HepG2 (cell line): ENCODE measurements around the gene SCN9A. TPM values are rescaled to one million over a fixed set of nuclear protein-coding genes. Genes with fewer than 3 reads are reported as not detected.

Experiments
- ATAC-seq: fragments of 200-7000 bp; cut with Tn5 transposase; 3 replicates; pipeline ENCODE4 v1.9.1; 2020; ENCODE audit warnings: mild to moderate bottlenecking, moderate library complexity
- BruUV-seq: library from RNA; stranded (reverse); fragments of 400-500 nt; replicated peaks from 2 replicates; lab custom pipeline; 2021; lab: Mats Ljungman, UMichigan
- CTCF ChIA-PET: fragments of 300-600 bp; formaldehyde crosslinking; extraction: SDS; loops from one replicate; lab custom pipeline; 2021; ENCODE audit warnings: low total read pairs, inconsistent platforms, low intra/inter-chr PET ratio; lab: Yijun Ruan, JAX
- POLR2A ChIA-PET: fragments of 350-600 bp; sonication (Branson Sonifier 250); formaldehyde crosslinking; loops from one replicate; lab custom pipeline; 2020; ENCODE audit warnings: antibody characterized with exemption, inconsistent platforms; lab: Yijun Ruan, JAX
- DNase-seq: peaks from one replicate; pipeline ENCODE4 v3.0.0-alpha.2; 2015; ENCODE audit warnings: low spot score
- FAIRE-seq: peaks from 3 replicates; lab custom pipeline; 2011; peaks lifted over from hg19 to GRCh38; lab: Jason Lieb, UNC
- H2AFZ ChIP-seq: one replicate; pipeline ENCODE4 v1.6.1; 2011; ENCODE audit warnings: low read length, inconsistent platforms
- H3K27ac ChIP-seq: fragments of 300-600 bp; 3 replicates; pipeline ENCODE4 v1.8.0; 2011; ENCODE audit warnings: mixed run types, mild to moderate bottlenecking, mixed read lengths, low read length, inconsistent platforms; ENCODE audit not compliant: insufficient read depth; ENCODE audit errors: extremely low read length
- H3K27me3 ChIP-seq, 2 experiments: fragments of 200-600 bp in 1 of 2; 2 replicates in 1 of 2; 3 replicates in 1 of 2; pipeline versions ENCODE4 v1.6.0 to v1.8.0; 2011; ENCODE audit warnings: low read length in 2 of 2, mild to moderate bottlenecking in 2 of 2, moderate library complexity in 2 of 2, inconsistent platforms in 1 of 2; ENCODE audit not compliant: insufficient read depth in 2 of 2, control insufficient read depth in 1 of 2
- H3K36me3 ChIP-seq, 2 experiments: fragments of 200-600 bp in 1 of 2; replicated peaks in 1 of 2; 2 replicates in 1 of 2; 3 replicates in 1 of 2; pipeline versions ENCODE4 v1.5.1 to v1.8.0; 2011; ENCODE audit warnings: low read length in 2 of 2, inconsistent platforms in 1 of 2; ENCODE audit not compliant: insufficient read depth in 2 of 2, control insufficient read depth in 1 of 2
- H3K4me1 ChIP-seq: 2 replicates; pipeline ENCODE4 v1.5.1; 2012; ENCODE audit warnings: low read length, inconsistent platforms; ENCODE audit not compliant: insufficient read depth
- H3K4me2 ChIP-seq: 2 replicates; pipeline ENCODE4 v1.6.0; 2011; ENCODE audit warnings: low read depth, low read length, inconsistent platforms
- H3K4me3 ChIP-seq, 3 experiments: fragments of 200-600 bp in 1 of 3; sonication (generic), shearing (Covaris generic) in 1 of 3; replicated peaks in 1 of 3; 2 replicates each; pipeline ENCODE4 v1.5.1; 2011 to 2016; ENCODE audit warnings: low read length in 3 of 3, inconsistent platforms in 2 of 3, low read depth in 2 of 3, mild to moderate bottlenecking in 2 of 3, control low read depth in 1 of 3, mixed read lengths in 1 of 3; ENCODE audit not compliant: insufficient read depth in 1 of 3
- H3K79me2 ChIP-seq: one replicate; pipeline ENCODE4 v1.6.1; 2011; ENCODE audit warnings: low read length, inconsistent platforms; ENCODE audit not compliant: insufficient read depth
- H3K9ac ChIP-seq: 2 replicates; pipeline ENCODE4 v1.6.0; 2011; ENCODE audit warnings: mild to moderate bottlenecking, low read depth, low read length, inconsistent platforms; ENCODE audit not compliant: insufficient read depth
- H3K9me3 ChIP-seq: 2 replicates; pipeline ENCODE4 v1.5.1; 2012; ENCODE audit warnings: mild to moderate bottlenecking, low read length
- H4K20me1 ChIP-seq: 2 replicates; pipeline ENCODE4 v1.6.0; 2011; ENCODE audit warnings: inconsistent platforms, mild to moderate bottlenecking, low read length, moderate library complexity; ENCODE audit not compliant: insufficient read depth
- ARNTL ChIP-seq: sonication (generic); formaldehyde crosslinking; IDR thresholded peaks from 2 replicates; pipeline ENCODE4 v1.4.0; 2020; ENCODE audit warnings: mild to moderate bottlenecking, missing genetic modification reagents
- ATAD3A ChIP-seq: sonication (generic); formaldehyde crosslinking; IDR thresholded peaks from 2 replicates; pipeline ENCODE4 v1.4.0; 2020; ENCODE audit warnings: missing genetic modification reagents
- CHD4 ChIP-seq: fragments of 200-600 bp; sonication (generic); IDR thresholded peaks from 2 replicates; pipeline ENCODE4 v1.7.0; 2017; ENCODE audit warnings: mild to moderate bottlenecking, low read length, borderline replicate concordance
- FOSL2 ChIP-seq: sonication (generic); formaldehyde crosslinking; IDR thresholded peaks from 2 replicates; pipeline ENCODE4 v1.4.0; 2020; ENCODE audit warnings: missing genetic modification reagents
- KDM5A ChIP-seq: fragments of 200-600 bp; sonication (generic); IDR thresholded peaks from 2 replicates; pipeline ENCODE4 v1.7.0; 2018; ENCODE audit warnings: antibody characterized with exemption, mild to moderate bottlenecking, low read length, borderline replicate concordance
- MTA3 ChIP-seq: sonication (generic); formaldehyde crosslinking; IDR thresholded peaks from 2 replicates; pipeline ENCODE4 v1.4.0; 2020; ENCODE audit warnings: missing genetic modification reagents
- MTF1 ChIP-seq: sonication (generic); formaldehyde crosslinking; IDR thresholded peaks from 2 replicates; pipeline ENCODE4 v1.5.0; 2020; ENCODE audit warnings: missing genetic modification reagents
- ONECUT2 ChIP-seq: sonication (generic); formaldehyde crosslinking; IDR thresholded peaks from 2 replicates; pipeline ENCODE4 v1.4.0; 2020; ENCODE audit warnings: missing genetic modification reagents
- REPIN1 ChIP-seq: sonication (generic); formaldehyde crosslinking; IDR thresholded peaks from 2 replicates; pipeline ENCODE4 v1.8.0; 2022; ENCODE audit warnings: missing genetic modification reagents, low read depth, mild to moderate bottlenecking, borderline replicate concordance
- SMYD3 ChIP-seq: sonication (generic); formaldehyde crosslinking; IDR thresholded peaks from 2 replicates; pipeline ENCODE4 v1.8.1; 2023; ENCODE audit warnings: mild to moderate bottlenecking, missing genetic modification reagents
- SOX6 ChIP-seq, 2 experiments: fragments of 450-650 bp in 1 of 2; sonication (generic) in 1 of 2; formaldehyde crosslinking in 1 of 2; IDR thresholded peaks; 2 replicates each; pipeline versions ENCODE4 v1.4.0 to v1.6.1; 2017 to 2020; ENCODE audit warnings: antibody characterized with exemption in 1 of 2, mild to moderate bottlenecking in 1 of 2, missing genetic modification reagents in 1 of 2
- ZEB1 ChIP-seq: IDR thresholded peaks from 2 replicates; pipeline ENCODE4 v1.6.1; 2012; ENCODE audit warnings: mild to moderate bottlenecking, low read depth, inconsistent platforms; ENCODE audit not compliant: insufficient replicate concordance
- ZFP1 ChIP-seq: IDR thresholded peaks from 2 replicates; pipeline ENCODE4 v1.6.1; 2016
- ZKSCAN5 ChIP-seq: sonication (generic); formaldehyde crosslinking; IDR thresholded peaks from 2 replicates; pipeline ENCODE4 v1.5.1; 2020; ENCODE audit warnings: mild to moderate bottlenecking, missing genetic modification reagents
- ZNF274 ChIP-seq: sonication (generic); formaldehyde crosslinking; IDR thresholded peaks from 2 replicates; pipeline ENCODE4 v1.5.1; 2020; ENCODE audit warnings: mild to moderate bottlenecking, missing genetic modification reagents
- ZNF333 ChIP-seq: sonication (generic); formaldehyde crosslinking; IDR thresholded peaks from 2 replicates; pipeline ENCODE4 v1.4.0; 2020; ENCODE audit warnings: mild to moderate bottlenecking, missing genetic modification reagents, borderline replicate concordance
- ZNF75D ChIP-seq: sonication (generic); formaldehyde crosslinking; IDR thresholded peaks from 2 replicates; pipeline ENCODE4 v1.8.1; 2023; ENCODE audit warnings: missing genetic modification reagents, mild to moderate bottlenecking, borderline replicate concordance
- WGBS: methylation state at CpG from one replicate; pipeline ENCODE4 v1.1.6; 2017; ENCODE audit warnings: low lambda C conversion rate; 5-methylcytosine and 5-hydroxymethylcytosine counted together
- in situ Hi-C: cut with HindIII; loops from 2 replicates; pipeline ENCODE4 v1.10.0; 2017; ENCODE audit warnings: low pct_unique_long_range_greater_than_20kb; ENCODE audit not compliant: extremely low pct_ligation_motif_present
- intact Hi-C: fragments of 100-400 bp; cut with micrococcal nuclease; formaldehyde crosslinking; loops from one replicate; pipeline ENCODE4 v1.10.0; 2022; ENCODE audit not compliant: unreplicated experiment
- polyA plus RNA-seq, 8 experiments: library from polyadenylated mRNA; depleted of rRNA in 3 of 8; stranded (reverse) in 7 of 8; unstranded in 1 of 8; fragments of >200 nt; fragmentation: Illumina TruSeq in 4 of 8; extraction: Trizol in 4 of 8; gene quantifications; 2 replicates each; pipeline versions ENCODE4 v1.2.1 to v1.2.3, GENCODE V29; 2011 to 2016; ENCODE audit warnings: low read depth in 4 of 8, missing spikeins in 1 of 8, mixed read lengths in 1 of 8; ENCODE audit not compliant: insufficient read depth in 1 of 8
- total RNA-seq, 5 experiments: library from RNA; depleted of rRNA; stranded (reverse); fragments of >200 nt; fragmentation: Illumina TruSeq; extraction: Trizol; gene quantifications; 2 replicates each; pipeline ENCODE4 v1.2.3, GENCODE V29; 2016; ENCODE audit warnings: low read depth in 1 of 5
- TF ChIP-seq, protein P1 (sequence below): sonication (generic); formaldehyde crosslinking; IDR thresholded peaks from 2 replicates; pipeline ENCODE4 v1.9.0; 2021; ENCODE audit warnings: missing genetic modification reagents, mild to moderate bottlenecking, borderline replicate concordance
- TF ChIP-seq, protein P2 (sequence below): sonication (generic); formaldehyde crosslinking; IDR thresholded peaks from 2 replicates; pipeline ENCODE4 v1.4.0; 2020; ENCODE audit warnings: missing genetic modification reagents, borderline replicate concordance
- TF ChIP-seq, protein P3 (sequence below), 2 experiments: fragments of 450-650 bp in 1 of 2; sonication (generic) in 1 of 2; formaldehyde crosslinking; IDR thresholded peaks; 2 replicates each; pipeline versions ENCODE4 v1.5.0 to v1.8.0; 2020 to 2022; ENCODE audit warnings: mild to moderate bottlenecking in 1 of 2, missing genetic modification reagents in 1 of 2

SCN9A gene
- total and polyA plus RNA-seq, 2 of the 13 experiments (the other 11 are each of a cell fraction or from before 2014, with no cell fraction given) = 15.3 to 24.3 TPM

DNA sequence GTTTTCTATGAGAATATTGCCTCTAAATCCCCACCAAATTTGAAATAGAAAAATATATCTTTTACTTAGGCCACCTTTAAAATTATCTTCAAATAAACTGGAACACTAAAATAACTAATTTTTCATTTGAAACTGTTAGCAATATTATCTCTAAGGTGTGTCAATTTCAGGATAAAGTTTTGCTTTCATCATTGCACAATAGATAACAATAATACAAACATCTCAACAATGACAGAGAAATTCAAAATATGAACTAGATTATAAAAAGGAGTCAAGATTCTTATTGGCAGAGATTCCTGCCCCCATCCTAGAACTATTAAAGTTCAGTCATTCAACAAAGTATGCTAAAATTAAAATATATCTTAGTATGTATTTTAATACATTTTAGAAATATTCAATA lies 117.9 kb downstream of the SCN9A start (continued):
- no peak for TF ChIP-seq ATAD3A (CRISPR knock-in tag)
- TF ChIP-seq REPIN1 (CRISPR knock-in tag) = no peak
- TF ChIP-seq, protein P1, sequence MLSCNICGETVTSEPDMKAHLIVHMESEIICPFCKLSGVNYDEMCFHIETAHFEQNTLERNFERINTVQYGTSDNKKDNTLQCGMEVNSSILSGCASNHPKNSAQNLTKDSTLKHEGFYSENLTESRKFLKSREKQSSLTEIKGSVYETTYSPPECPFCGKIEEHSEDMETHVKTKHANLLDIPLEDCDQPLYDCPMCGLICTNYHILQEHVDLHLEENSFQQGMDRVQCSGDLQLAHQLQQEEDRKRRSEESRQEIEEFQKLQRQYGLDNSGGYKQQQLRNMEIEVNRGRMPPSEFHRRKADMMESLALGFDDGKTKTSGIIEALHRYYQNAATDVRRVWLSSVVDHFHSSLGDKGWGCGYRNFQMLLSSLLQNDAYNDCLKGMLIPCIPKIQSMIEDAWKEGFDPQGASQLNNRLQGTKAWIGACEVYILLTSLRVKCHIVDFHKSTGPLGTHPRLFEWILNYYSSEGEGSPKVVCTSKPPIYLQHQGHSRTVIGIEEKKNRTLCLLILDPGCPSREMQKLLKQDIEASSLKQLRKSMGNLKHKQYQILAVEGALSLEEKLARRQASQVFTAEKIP (CRISPR knock-in tag) = no peak
- no peak for TF ChIP-seq CHD4
- TF ChIP-seq ONECUT2 (CRISPR knock-in tag) = no peak
- TF ChIP-seq ZNF333 (CRISPR knock-in tag) = no peak
- TF ChIP-seq ZKSCAN5 (CRISPR knock-in tag) = no peak
- TF ChIP-seq ZFP1 (CRISPR knock-in tag) = no peak
- no peak for TF ChIP-seq MTA3

DNA sequence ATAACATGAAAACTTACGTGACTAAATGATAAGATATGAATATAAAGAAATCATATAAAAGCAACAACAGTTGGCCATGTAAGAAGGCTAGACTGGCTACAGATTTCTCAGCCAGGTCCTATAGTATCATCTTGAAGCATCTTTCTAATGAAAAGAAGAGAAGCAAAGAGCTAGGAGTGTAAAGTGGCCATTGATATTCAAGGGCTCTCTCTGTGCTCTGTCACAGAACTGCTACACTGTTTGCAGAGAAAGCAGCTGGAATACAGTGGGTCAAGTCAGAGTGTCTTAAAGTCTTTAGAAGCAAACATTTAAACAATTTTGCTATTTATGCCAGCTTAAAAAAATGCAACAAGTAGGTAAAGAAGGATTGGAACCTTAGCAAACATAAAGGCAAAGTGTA lies 118.8 kb downstream of the SCN9A start:
- no TSS peak for BruUV-seq

More for the DNA sequence above, 118.8 kb downstream of the SCN9A start:
- ATAC-seq = no peak
- in situ Hi-C loops = no loop called here
- Histone ChIP-seq H4K20me1 (no peaks in the 10 kb centered on the region), H3K9ac (no peak overlapping the region), H3K27me3 (no peaks in the 10 kb centered on the region), H3K4me2 (no peak overlapping the region), H3K36me3 (no peaks in the 10 kb centered on the region), H3K9me3 (no peaks in the 10 kb centered on the region), H2AFZ (no peak overlapping the region), H3K4me1 (no peaks in the 10 kb centered on the region), H3K79me2 (no peaks in the 10 kb centered on the region), H3K27ac (no peak overlapping the region), H3K4me3 (no peak overlapping the region)
- FAIRE-seq = no peak
- ChIA-PET CTCF (no interaction called here), POLR2A (no interaction called here)
- intact Hi-C loops = no loop called here
- DNase-seq = no peak
- WGBS = 98% methylated on average over 1 of the region's 1 CpG
- TF ChIP-seq SMYD3 (CRISPR knock-in tag) (no peak), KDM5A (no peak), ZNF75D (CRISPR knock-in tag) (no peak), ZNF274 (CRISPR knock-in tag) (no peak), ARNTL (CRISPR knock-in tag) (no peak), MTF1 (CRISPR knock-in tag) (no peak), FOSL2 (no peak), ZEB1 (no peak), SOX6 (IDR thresholded peaks at IDR 0.05) (no peak), SOX6 (CRISPR knock-in tag; IDR thresholded peaks at IDR 0.05) (no peak)
- TF ChIP-seq, protein P2, sequence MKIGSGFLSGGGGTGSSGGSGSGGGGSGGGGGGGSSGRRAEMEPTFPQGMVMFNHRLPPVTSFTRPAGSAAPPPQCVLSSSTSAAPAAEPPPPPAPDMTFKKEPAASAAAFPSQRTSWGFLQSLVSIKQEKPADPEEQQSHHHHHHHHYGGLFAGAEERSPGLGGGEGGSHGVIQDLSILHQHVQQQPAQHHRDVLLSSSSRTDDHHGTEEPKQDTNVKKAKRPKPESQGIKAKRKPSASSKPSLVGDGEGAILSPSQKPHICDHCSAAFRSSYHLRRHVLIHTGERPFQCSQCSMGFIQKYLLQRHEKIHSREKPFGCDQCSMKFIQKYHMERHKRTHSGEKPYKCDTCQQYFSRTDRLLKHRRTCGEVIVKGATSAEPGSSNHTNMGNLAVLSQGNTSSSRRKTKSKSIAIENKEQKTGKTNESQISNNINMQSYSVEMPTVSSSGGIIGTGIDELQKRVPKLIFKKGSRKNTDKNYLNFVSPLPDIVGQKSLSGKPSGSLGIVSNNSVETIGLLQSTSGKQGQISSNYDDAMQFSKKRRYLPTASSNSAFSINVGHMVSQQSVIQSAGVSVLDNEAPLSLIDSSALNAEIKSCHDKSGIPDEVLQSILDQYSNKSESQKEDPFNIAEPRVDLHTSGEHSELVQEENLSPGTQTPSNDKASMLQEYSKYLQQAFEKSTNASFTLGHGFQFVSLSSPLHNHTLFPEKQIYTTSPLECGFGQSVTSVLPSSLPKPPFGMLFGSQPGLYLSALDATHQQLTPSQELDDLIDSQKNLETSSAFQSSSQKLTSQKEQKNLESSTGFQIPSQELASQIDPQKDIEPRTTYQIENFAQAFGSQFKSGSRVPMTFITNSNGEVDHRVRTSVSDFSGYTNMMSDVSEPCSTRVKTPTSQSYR (CRISPR knock-in tag) = no peak
- TF ChIP-seq, protein P3, sequence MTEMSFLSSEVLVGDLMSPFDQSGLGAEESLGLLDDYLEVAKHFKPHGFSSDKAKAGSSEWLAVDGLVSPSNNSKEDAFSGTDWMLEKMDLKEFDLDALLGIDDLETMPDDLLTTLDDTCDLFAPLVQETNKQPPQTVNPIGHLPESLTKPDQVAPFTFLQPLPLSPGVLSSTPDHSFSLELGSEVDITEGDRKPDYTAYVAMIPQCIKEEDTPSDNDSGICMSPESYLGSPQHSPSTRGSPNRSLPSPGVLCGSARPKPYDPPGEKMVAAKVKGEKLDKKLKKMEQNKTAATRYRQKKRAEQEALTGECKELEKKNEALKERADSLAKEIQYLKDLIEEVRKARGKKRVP (CRISPR knock-in tag; IDR thresholded peaks at IDR 0.05) = no peak
